Gastrocnemius medialis (tissue), 4 donors: ENCODE results near the gene USP5.

ENCODE experiments used
- POLR2A ChIP-seq, 2 donors: fragments of 450-650 bp; IDR thresholded peaks; one replicate each; pipeline ENCODE4 v1.6.1; 2017; ENCODE audit warnings: antibody characterized with exemption in 2 of 2, mild to moderate bottlenecking in 2 of 2, moderate library complexity in 2 of 2
- TF ChIP-seq, protein P1 (sequence below), 5 experiments: fragments of 450-650 bp in 3 of 5; fragments of 200-600 bp in 2 of 5; sonication (generic) in 2 of 5; IDR thresholded peaks in 4 of 5; conservative IDR thresholded peaks in 1 of 5; 1 replicate in 4 of 5; 2 replicates in 1 of 5; pipeline ENCODE4 v1.5.1; 2016 to 2019; ENCODE audit warnings: antibody characterized with exemption in 5 of 5, mild to moderate bottlenecking in 3 of 5, moderate library complexity in 3 of 5

- TF ChIP-seq, protein P1, sequence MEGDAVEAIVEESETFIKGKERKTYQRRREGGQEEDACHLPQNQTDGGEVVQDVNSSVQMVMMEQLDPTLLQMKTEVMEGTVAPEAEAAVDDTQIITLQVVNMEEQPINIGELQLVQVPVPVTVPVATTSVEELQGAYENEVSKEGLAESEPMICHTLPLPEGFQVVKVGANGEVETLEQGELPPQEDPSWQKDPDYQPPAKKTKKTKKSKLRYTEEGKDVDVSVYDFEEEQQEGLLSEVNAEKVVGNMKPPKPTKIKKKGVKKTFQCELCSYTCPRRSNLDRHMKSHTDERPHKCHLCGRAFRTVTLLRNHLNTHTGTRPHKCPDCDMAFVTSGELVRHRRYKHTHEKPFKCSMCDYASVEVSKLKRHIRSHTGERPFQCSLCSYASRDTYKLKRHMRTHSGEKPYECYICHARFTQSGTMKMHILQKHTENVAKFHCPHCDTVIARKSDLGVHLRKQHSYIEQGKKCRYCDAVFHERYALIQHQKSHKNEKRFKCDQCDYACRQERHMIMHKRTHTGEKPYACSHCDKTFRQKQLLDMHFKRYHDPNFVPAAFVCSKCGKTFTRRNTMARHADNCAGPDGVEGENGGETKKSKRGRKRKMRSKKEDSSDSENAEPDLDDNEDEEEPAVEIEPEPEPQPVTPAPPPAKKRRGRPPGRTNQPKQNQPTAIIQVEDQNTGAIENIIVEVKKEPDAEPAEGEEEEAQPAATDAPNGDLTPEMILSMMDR (IDR thresholded peaks at IDR 0.05 in 4 of 5, conservative IDR thresholded peaks at IDR 0.05 in 1 of 5): no peak
- no peak for TF ChIP-seq POLR2A (IDR thresholded peaks at IDR 0.05)
Observed at GRCh38 chr12:6813363-6813762, 38.6 kb upstream of the USP5 start.
